D721Med (cell line): ENCODE measurements around the gene NOL6.
"Not testable (repeated sequence)": the region's sequence is repeated elsewhere in the genome, so short reads cannot be mapped to it uniquely, and the experiment has no call there.

Experiments used
- DNase-seq: peaks from one replicate; pipeline ENCODE4 v3.0.0; 2011; ENCODE audit warnings: low spot score; ENCODE audit not compliant: insufficient read length
- FAIRE-seq: peaks from 2 replicates; lab custom pipeline; 2011; peaks lifted over from hg19 to GRCh38; lab: Jason Lieb, UNC
- CTCF ChIP-seq: IDR thresholded peaks from 2 replicates; pipeline ENCODE4 v1.5.1; 2012; ENCODE audit warnings: mild to moderate bottlenecking, control low read depth; ENCODE audit not compliant: insufficient read depth; ENCODE audit errors: missing control alignments

Gene NOL6

DNA sequence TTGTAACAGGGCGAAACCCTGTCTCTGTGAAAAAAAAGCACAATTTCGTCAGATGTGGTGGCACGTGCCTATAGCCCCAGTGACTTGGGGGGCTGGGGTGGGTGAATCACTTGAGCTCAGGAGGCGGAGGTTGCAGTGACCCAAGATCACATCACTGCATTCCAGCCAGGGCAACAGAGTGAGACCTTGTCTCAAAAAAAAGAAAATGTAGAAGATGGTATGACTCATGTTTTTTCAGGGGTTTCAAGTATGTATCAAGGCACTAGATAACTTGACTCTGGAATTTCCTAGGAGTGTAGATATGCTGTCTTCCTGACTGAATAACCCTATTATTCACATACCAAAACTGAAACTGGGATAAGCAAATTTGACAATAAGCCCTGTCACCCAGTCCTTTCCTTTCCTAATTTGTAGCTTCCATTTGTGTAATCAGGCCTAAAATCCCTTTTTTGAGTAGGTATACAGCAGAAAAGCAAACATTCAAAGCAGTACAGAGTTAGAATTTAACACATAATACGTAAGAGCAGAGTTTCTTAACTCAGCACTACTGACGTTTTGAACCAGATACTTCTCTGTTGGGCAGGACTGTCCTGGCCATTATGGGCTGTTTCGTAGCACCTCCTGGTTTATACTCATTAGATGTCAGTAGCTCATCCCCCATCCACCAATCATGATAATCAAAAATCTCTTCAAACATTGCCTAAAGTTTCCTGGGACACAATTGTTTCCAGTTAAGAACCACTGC is 33.1 kb upstream of the NOL6 start:
- no peak for FAIRE-seq
- no peak for DNase-seq
- no peak for TF ChIP-seq CTCF

GRCh38 chr9:33498387-33498786 is 24.7 kb upstream of the NOL6 start:
- DNase-seq (no peak), FAIRE-seq (no peak)
- TF ChIP-seq CTCF = peak; percentile 18

GRCh38 chr9:33493819-33494218 is 20.1 kb upstream of the NOL6 start:
- FAIRE-seq, DNase-seq: not testable (repeated sequence)

- FAIRE-seq (no peak), DNase-seq (no peak)
- TF ChIP-seq CTCF = no peak
These were observed 15.3 kb upstream of the NOL6 start for GRCh38 chr9:33489066-33489465.

- not testable (repeated sequence) for FAIRE-seq, DNase-seq
These were observed 11.6 kb upstream of the NOL6 start for GRCh38 chr9:33485312-33485711.

DNA sequence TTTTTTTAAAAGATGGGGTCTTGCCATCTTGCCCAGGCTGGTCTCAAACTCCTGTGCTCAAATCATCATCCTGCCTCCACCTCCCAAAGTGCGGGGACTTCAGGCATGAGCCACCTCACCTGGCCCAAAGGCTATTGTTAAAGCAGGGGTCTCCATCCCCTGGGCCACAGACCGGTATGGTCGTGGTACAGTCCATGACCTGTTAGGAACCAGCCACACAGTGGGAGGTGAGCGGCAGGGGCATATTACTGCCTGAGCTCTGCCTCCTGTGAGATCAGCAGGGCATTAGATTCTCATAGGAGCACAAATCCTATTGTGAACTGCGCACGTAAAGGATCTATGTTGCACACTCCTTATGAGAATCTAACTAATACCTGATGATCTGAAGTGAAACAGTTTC is 7.3 kb upstream of the NOL6 start:
- TF ChIP-seq CTCF = no peak
- FAIRE-seq = no peak
- DNase-seq = no peak

DNA sequence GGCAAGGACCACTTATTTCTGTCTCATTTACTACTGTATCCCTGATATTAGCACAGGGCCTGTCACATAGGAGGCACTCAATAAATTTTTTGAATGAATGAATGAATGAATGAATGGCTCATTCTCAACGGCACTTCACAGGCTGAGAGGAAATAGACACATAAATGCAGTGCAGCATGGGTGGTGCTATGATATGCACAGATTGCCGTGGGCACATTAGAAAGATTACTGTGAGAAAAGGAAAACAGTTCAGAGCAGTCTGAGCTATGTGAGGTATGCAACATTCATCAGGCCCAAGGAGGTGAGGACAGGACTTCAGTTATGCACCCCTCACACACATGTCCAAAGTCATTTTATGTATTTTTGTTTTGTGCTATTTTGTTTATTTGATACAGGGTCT is 6.4 kb upstream of the NOL6 start:
- no peak for FAIRE-seq
- DNase-seq = no peak
- TF ChIP-seq CTCF = no peak

GRCh38 chr9:33476503-33476902 is 2.8 kb upstream of the NOL6 start:
- FAIRE-seq = no peak
- DNase-seq = no peak
- no peak for TF ChIP-seq CTCF
